MM.1S (cell line): ENCODE measurements around the gene CDC42EP5.
"Not testable (repeated sequence)": the region's sequence is repeated elsewhere in the genome, so short reads cannot be mapped to it uniquely, and the experiment has no call there.

ENCODE experiments used
- DNase-seq: peaks from one replicate; pipeline ENCODE4 v3.0.0-alpha.2; 2015
- H2AFZ ChIP-seq: fragments of 300-600 bp; sonication (generic); 2 replicates; pipeline ENCODE4 v1.6.0; 2016; ENCODE audit warnings: antibody characterized with exemption, low read length
- H3F3A ChIP-seq: fragments of 300-600 bp; sonication (generic); 2 replicates; pipeline ENCODE4 v1.6.1; 2016; ENCODE audit warnings: mild to moderate bottlenecking, antibody characterized with exemption, low read length, moderate library complexity, mixed read lengths; ENCODE audit not compliant: insufficient read depth
- H3K27ac ChIP-seq: fragments of 300-600 bp; sonication (generic); 2 replicates; pipeline ENCODE4 v1.5.1; 2016; ENCODE audit warnings: mild to moderate bottlenecking, low read length
- H3K27me3 ChIP-seq: fragments of 300-600 bp; sonication (generic); replicated peaks from 2 replicates; pipeline ENCODE4 v1.6.0; 2016; ENCODE audit warnings: low read length; ENCODE audit not compliant: insufficient read depth
- H3K36me3 ChIP-seq: fragments of 300-600 bp; sonication (generic); replicated peaks from 2 replicates; pipeline ENCODE4 v1.6.1; 2016; ENCODE audit warnings: mild to moderate bottlenecking, low read length, mixed read lengths; ENCODE audit not compliant: insufficient read depth
- H3K4me1 ChIP-seq: fragments of 300-600 bp; sonication (generic); 2 replicates; pipeline ENCODE4 v1.6.1; 2016; ENCODE audit warnings: low read length, mixed read lengths
- H3K4me2 ChIP-seq: fragments of 300-600 bp; sonication (generic); 2 replicates; pipeline ENCODE4 v1.6.0; 2016; ENCODE audit warnings: low read depth, low read length
- H3K4me3 ChIP-seq: fragments of 300-600 bp; sonication (generic); 2 replicates; pipeline ENCODE4 v1.5.1; 2016; ENCODE audit warnings: low read length, mixed read lengths
- H3K79me2 ChIP-seq: fragments of 300-600 bp; sonication (generic); 2 replicates; pipeline ENCODE4 v1.6.1; 2016; ENCODE audit warnings: mixed run types, low read length, mixed read lengths
- H3K9ac ChIP-seq: fragments of 300-600 bp; sonication (generic); 2 replicates; pipeline ENCODE4 v1.6.1; 2016; ENCODE audit warnings: low read length, mixed read lengths
- H3K9me2 ChIP-seq: fragments of 300-600 bp; sonication (generic); replicated peaks from 2 replicates; pipeline ENCODE4 v1.6.1; 2016; ENCODE audit warnings: mild to moderate bottlenecking, low read length, mixed read lengths; ENCODE audit not compliant: insufficient read depth
- H3K9me3 ChIP-seq: fragments of 300-600 bp; sonication (generic); replicated peaks from 2 replicates; pipeline ENCODE4 v1.6.1; 2016; ENCODE audit warnings: mild to moderate bottlenecking, low read length, mixed read lengths; ENCODE audit not compliant: insufficient read depth
- H4K20me1 ChIP-seq: fragments of 300-600 bp; sonication (generic); 2 replicates; pipeline ENCODE4 v1.6.1; 2016; ENCODE audit warnings: mild to moderate bottlenecking, low read length, moderate library complexity, mixed read lengths; ENCODE audit not compliant: insufficient read depth
- EZH2 ChIP-seq: fragments of 300-600 bp; sonication (generic); optimal IDR thresholded peaks from 2 replicates; pipeline ENCODE3; 2017; ENCODE audit warnings: low read depth, mild to moderate bottlenecking, antibody characterized with exemption, low read length, mixed read lengths
- EZH2phosphoT487 ChIP-seq: fragments of 300-600 bp; sonication (generic); IDR thresholded peaks from 2 replicates; pipeline ENCODE4 v1.6.1; 2018; ENCODE audit warnings: antibody characterized with exemption, low read length
- TF ChIP-seq, protein P1 (sequence below): fragments of 300-600 bp; sonication (generic); IDR thresholded peaks from 2 replicates; pipeline ENCODE4 v1.5.1; 2016; ENCODE audit warnings: antibody characterized with exemption, low read length, mixed read lengths

The CDC42EP5 gene

DNA sequence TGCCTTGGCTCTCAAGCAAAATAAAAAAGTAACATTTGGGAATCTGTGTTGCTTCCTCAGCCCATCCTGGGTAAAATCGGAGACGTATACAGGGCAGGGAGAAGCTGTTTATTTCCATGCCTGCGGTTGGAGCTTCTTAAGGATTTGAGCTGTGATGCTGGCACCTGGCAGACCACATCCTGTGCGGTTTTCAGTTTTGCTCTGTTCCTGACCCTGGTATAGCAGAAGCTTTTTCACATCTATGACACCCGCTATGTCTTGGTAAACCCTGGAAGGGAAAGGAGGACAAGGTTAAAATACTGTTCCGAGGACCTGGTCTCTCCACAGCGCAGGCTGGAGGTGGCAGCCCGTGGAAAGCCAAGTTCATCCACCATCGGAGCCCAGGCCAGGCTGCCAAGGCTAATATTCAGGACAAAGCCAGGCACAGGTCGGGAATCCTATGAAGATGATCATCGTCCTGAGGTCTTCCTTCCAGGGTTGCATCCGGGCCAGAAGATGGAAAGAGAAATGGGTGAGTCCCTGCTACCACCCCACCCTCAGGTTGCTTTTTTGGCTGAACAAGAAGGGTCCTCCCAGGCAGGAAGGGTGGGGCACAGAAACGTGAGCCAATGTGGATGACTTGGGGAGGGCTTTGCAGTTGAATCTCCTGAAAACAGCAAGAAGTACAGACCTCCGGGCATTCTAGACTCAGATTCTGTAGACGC, 24.8 kb upstream of the CDC42EP5 start:
- not testable (repeated sequence) for H4K20me1 ChIP-seq, H3K4me3 ChIP-seq, H3K4me2 ChIP-seq, H2AFZ ChIP-seq, H3K9ac ChIP-seq, H3F3A ChIP-seq, H3K4me1 ChIP-seq, H3K9me3 ChIP-seq, H3K36me3 ChIP-seq, H3K9me2 ChIP-seq, H3K79me2 ChIP-seq
- DNase-seq: peak; percentile 17
- Histone ChIP-seq H3K27ac (peak overlapping the region; percentile 34; the same call in 1 of the 2 replicates), H3K27me3 (peaks cover 82% of the 10 kb centered on the region)

GRCh38 chr19:54495284-54495683, 22.2 kb upstream of the CDC42EP5 start:
- H3K4me2 ChIP-seq, H3K9me3 ChIP-seq, H3K27ac ChIP-seq, H3K36me3 ChIP-seq, DNase-seq, H3K9me2 ChIP-seq, H2AFZ ChIP-seq, H3K4me1 ChIP-seq, H3K4me3 ChIP-seq, H4K20me1 ChIP-seq, H3F3A ChIP-seq, H3K79me2 ChIP-seq, H3K9ac ChIP-seq: not testable (repeated sequence)
- H3K27me3 ChIP-seq: peaks cover 86% of the 10 kb centered on the region

GRCh38 chr19:54493967-54494585, 21.0 kb upstream of the CDC42EP5 start:
- H3K4me3 ChIP-seq: no peak overlapping the region
- TF ChIP-seq EZH2phosphoT487: no peak
- H3K79me2 ChIP-seq: no peaks in the 10 kb centered on the region
- no peak overlapping the region for H3K9ac ChIP-seq
- no peak for DNase-seq
- no peaks in the 10 kb centered on the region for H4K20me1 ChIP-seq
- H3K36me3 ChIP-seq: no peaks in the 10 kb centered on the region
- H3K4me1 ChIP-seq: no peaks in the 10 kb centered on the region
- H2AFZ ChIP-seq: no peak overlapping the region
- peaks cover 88% of the 10 kb centered on the region for H3K27me3 ChIP-seq
- no peaks in the 10 kb centered on the region for H3F3A ChIP-seq
- no peaks in the 10 kb centered on the region for H3K9me2 ChIP-seq
- no peak overlapping the region for H3K27ac ChIP-seq
- H3K9me3 ChIP-seq: no peaks in the 10 kb centered on the region
- no peak overlapping the region for H3K4me2 ChIP-seq

DNA sequence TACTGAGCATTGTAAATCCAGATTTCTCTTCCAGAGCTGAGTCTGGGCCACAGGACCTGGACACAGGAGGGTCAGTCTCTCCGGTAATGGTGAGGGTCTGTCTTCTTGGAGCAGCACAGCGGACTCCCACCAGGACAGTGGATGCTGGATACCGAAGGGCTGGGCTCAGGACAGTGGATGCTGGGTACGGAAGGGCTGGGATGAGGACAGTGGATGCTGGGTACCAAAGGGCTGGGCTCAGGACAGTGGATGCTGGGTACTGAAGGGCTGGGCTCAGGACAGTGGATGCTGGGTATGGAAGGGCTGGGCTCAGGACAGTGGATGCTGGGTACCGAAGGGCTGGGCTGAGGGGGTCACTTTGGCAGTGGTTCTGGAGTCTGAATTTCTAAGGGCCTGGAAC, 20.0 kb upstream of the CDC42EP5 start:
- H3K36me3 ChIP-seq, H3K4me3 ChIP-seq, H3K4me2 ChIP-seq, DNase-seq, H4K20me1 ChIP-seq, H3K9me3 ChIP-seq, H3K9ac ChIP-seq, H3K79me2 ChIP-seq, H3F3A ChIP-seq, H3K9me2 ChIP-seq, H2AFZ ChIP-seq, H3K4me1 ChIP-seq, H3K27ac ChIP-seq: not testable (repeated sequence)
- peaks cover 92% of the 10 kb centered on the region for H3K27me3 ChIP-seq

DNA sequence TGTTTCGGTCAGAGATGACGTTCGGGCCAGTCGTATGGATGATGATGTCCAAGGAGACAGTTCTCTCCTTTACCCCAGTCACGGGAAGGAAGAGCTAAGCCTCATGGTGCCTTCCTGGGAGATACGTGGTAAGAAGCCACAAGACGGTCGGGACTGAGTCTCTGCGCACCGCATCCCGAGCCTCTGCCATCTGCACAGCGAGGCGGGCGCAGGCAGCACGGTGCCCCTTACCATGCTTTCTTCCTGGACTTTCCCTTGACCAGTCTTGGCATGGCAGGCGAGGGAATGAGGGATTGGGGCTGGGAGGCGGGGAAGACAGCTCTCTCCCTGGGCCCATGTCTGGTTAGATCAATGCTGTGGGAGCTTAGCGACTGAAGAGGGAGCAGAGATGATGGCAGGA, 19.5 kb upstream of the CDC42EP5 start:
- Histone ChIP-seq H3F3A (no peaks in the 10 kb centered on the region), H3K79me2 (no peaks in the 10 kb centered on the region), H3K27ac (no peak overlapping the region), H3K36me3 (no peaks in the 10 kb centered on the region), H4K20me1 (no peaks in the 10 kb centered on the region), H2AFZ (no peak overlapping the region), H3K4me1 (no peaks in the 10 kb centered on the region), H3K27me3 (peaks cover 94% of the 10 kb centered on the region), H3K9me2 (no peaks in the 10 kb centered on the region), H3K9ac (no peak overlapping the region), H3K9me3 (no peaks in the 10 kb centered on the region), H3K4me3 (no peak overlapping the region), H3K4me2 (no peak overlapping the region)
- no peak for DNase-seq
- TF ChIP-seq EZH2 (no peak), EZH2phosphoT487 (no peak)
- TF ChIP-seq, protein P1, sequence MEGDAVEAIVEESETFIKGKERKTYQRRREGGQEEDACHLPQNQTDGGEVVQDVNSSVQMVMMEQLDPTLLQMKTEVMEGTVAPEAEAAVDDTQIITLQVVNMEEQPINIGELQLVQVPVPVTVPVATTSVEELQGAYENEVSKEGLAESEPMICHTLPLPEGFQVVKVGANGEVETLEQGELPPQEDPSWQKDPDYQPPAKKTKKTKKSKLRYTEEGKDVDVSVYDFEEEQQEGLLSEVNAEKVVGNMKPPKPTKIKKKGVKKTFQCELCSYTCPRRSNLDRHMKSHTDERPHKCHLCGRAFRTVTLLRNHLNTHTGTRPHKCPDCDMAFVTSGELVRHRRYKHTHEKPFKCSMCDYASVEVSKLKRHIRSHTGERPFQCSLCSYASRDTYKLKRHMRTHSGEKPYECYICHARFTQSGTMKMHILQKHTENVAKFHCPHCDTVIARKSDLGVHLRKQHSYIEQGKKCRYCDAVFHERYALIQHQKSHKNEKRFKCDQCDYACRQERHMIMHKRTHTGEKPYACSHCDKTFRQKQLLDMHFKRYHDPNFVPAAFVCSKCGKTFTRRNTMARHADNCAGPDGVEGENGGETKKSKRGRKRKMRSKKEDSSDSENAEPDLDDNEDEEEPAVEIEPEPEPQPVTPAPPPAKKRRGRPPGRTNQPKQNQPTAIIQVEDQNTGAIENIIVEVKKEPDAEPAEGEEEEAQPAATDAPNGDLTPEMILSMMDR: no peak
